ENCODE measurements around the gene MRAP. TPM values are rescaled to one million over a fixed set of nuclear protein-coding genes. Genes with fewer than 3 reads are reported as not detected.

Gene MRAP
- total RNA-seq, 1 donor from 2014 or later = not detected

GRCh38 chr21:32276671-32277070 lies 22.0 kb upstream of the MRAP start:
- Mint-ChIP-seq H3K4me3 (ENCODE audit: low read depth) (peak overlapping the region; percentile 41), H3K9me3 (no peaks in the 10 kb centered on the region), H3K27ac (no peak overlapping the region), H3K4me1 (ENCODE audit: low read depth) (peaks cover 25% of the 10 kb centered on the region), H3K27me3 (ENCODE audit: low read depth) (no peaks in the 10 kb centered on the region), H3K36me3 (ENCODE audit: low read depth) (peaks cover 19% of the 10 kb centered on the region)
- DNase-seq (ENCODE audit: low spot score) = no peak
- intact Hi-C loops (cut with micrococcal nuclease) = loop anchor here (5.0 to 10.0 kb wide), 3 partner anchors 136 to 612 kb away; partner anchors contain the start of genes EVA1C and SCAF4

DNA sequence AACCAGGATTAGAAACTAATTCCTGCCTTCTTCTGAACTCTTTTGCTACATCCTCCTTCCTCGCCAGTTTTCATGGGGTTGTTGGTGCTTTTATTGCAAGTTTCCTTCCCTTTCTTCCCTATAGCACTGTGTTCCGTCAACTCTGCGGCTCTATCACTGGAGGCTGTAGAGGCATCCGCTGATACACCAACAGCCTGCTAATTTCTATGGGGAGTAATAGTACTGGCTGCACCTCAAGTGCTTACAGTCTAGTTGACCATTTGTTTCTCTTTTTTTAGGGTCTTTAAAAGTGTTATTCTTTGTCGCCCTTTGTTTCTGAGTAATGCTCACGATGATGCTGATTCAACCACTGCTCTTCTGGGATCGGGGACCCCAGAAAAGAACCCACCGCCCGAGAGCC lies 20.6 kb upstream of the MRAP start:
- H3K9me3 Mint-ChIP-seq = no peaks in the 10 kb centered on the region
- peak overlapping the region; percentile 99 for H3K4me3 Mint-ChIP-seq (ENCODE audit: low read depth)
- H3K36me3 Mint-ChIP-seq (ENCODE audit: low read depth) = peaks cover 14% of the 10 kb centered on the region
- intact Hi-C loops (cut with micrococcal nuclease) = loop anchor here (2.0 to 10.0 kb wide), 4 partner anchors 115 to 613 kb away; partner anchors contain the start of genes EVA1C, SCAF4 and URB1
- peak overlapping the region; percentile 97 for H3K27ac Mint-ChIP-seq
- DNase-seq (ENCODE audit: low spot score) = no peak
- peaks cover 27% of the 10 kb centered on the region for H3K4me1 Mint-ChIP-seq (ENCODE audit: low read depth)
- no peaks in the 10 kb centered on the region for H3K27me3 Mint-ChIP-seq (ENCODE audit: low read depth)

- H3K27me3 Mint-ChIP-seq (ENCODE audit: low read depth) = no peaks in the 10 kb centered on the region
- H3K9me3 Mint-ChIP-seq = no peaks in the 10 kb centered on the region
- DNase-seq (ENCODE audit: low spot score) = peak; percentile 95
- peaks cover 27% of the 10 kb centered on the region for H3K4me1 Mint-ChIP-seq (ENCODE audit: low read depth)
- H3K4me3 Mint-ChIP-seq (ENCODE audit: low read depth) = peak within 1 kb of the TSS; percentile 99
- peaks cover 10% of the 10 kb centered on the region for H3K36me3 Mint-ChIP-seq (ENCODE audit: low read depth)
- H3K27ac Mint-ChIP-seq = peak within 1 kb of the TSS; percentile 97
- intact Hi-C loops (cut with micrococcal nuclease) = loop anchor here (2.0 to 10.0 kb wide), 4 partner anchors 114 to 614 kb away; partner anchors contain the start of genes EVA1C, SCAF4 and URB1
Measured at GRCh38 chr21:32278518-32279376, 19.9 kb upstream of the MRAP start, which contains the start of gene MIS18A. Gene MIS18A (minus strand): TSS chr21:32279049. CDS start chr21:32279014, 35 bp downstream.

DNA sequence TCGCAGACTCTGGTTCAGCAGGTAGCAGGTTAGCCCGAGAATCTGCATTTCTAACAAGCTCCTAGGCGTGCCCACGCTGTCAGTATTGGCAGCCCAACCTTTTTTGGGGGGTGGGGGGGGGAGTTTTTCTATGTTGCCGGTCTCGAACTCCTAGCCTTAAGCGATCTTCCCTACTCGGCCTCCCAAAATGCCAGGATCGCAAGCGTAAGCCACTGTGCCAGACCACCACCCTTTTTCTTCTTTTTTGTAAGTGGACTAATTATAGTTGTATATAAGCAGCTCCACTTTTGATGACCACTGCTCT lies 19.3 kb upstream of the MRAP start:
- intact Hi-C loops (cut with micrococcal nuclease) = loop anchor here (2.0 to 10.0 kb wide), 4 partner anchors 113 to 615 kb away; partner anchors contain the start of genes EVA1C, SCAF4 and URB1
- H3K4me1 Mint-ChIP-seq (ENCODE audit: low read depth) = peaks cover 27% of the 10 kb centered on the region
- H3K4me3 Mint-ChIP-seq (ENCODE audit: low read depth) = peak overlapping the region; percentile 99
- no peaks in the 10 kb centered on the region for H3K27me3 Mint-ChIP-seq (ENCODE audit: low read depth)
- no peaks in the 10 kb centered on the region for H3K9me3 Mint-ChIP-seq
- no peak for DNase-seq (ENCODE audit: low spot score)
- H3K36me3 Mint-ChIP-seq (ENCODE audit: low read depth) = peaks cover 10% of the 10 kb centered on the region
- H3K27ac Mint-ChIP-seq = peak overlapping the region; percentile 97

DNA sequence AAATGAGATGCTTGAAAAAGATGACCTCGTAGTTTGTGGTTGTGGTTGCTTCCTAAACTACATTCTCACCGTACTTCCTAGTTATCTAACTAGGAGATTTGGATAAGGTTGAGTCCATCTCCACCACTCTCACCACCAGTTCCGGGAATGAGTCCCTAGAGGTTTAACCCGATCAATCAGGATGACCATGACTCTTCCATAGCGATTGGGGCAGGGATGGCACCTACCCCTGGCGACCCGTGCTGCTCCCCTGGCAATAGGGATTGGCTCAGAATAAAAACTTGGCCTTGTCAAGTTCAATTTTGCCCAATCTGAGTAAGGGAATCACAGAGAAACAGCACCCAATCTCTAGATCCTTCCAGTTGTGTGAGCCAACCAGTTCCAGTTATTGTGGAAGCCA lies 17.1 kb upstream of the MRAP start:
- H3K27me3 Mint-ChIP-seq (ENCODE audit: low read depth) = no peaks in the 10 kb centered on the region
- peaks cover 3% of the 10 kb centered on the region for H3K36me3 Mint-ChIP-seq (ENCODE audit: low read depth)
- H3K9me3 Mint-ChIP-seq = no peaks in the 10 kb centered on the region
- intact Hi-C loops (cut with micrococcal nuclease) = no loop called here
- peaks cover 24% of the 10 kb centered on the region for H3K4me1 Mint-ChIP-seq (ENCODE audit: low read depth)
- H3K4me3 Mint-ChIP-seq (ENCODE audit: low read depth) = no peak overlapping the region
- H3K27ac Mint-ChIP-seq = no peak overlapping the region
- DNase-seq (ENCODE audit: low spot score) = no peak

GRCh38 chr21:32282992-32283391 lies 15.7 kb upstream of the MRAP start:
- no peaks in the 10 kb centered on the region for H3K9me3 Mint-ChIP-seq

GRCh38 chr21:32285476-32285875 lies 13.2 kb upstream of the MRAP start:
- H3K27ac Mint-ChIP-seq = no peak overlapping the region
- no peak overlapping the region for H3K4me3 Mint-ChIP-seq (ENCODE audit: low read depth)
- peaks cover 5% of the 10 kb centered on the region for H3K4me1 Mint-ChIP-seq (ENCODE audit: low read depth)
- no peaks in the 10 kb centered on the region for H3K9me3 Mint-ChIP-seq
- no peak for DNase-seq (ENCODE audit: low spot score)
- intact Hi-C loops (cut with micrococcal nuclease) = no loop called here
- no peaks in the 10 kb centered on the region for H3K27me3 Mint-ChIP-seq (ENCODE audit: low read depth)
- H3K36me3 Mint-ChIP-seq (ENCODE audit: low read depth) = no peaks in the 10 kb centered on the region

More at GRCh38 chr21:32282992-32283391, 15.7 kb upstream of the MRAP start:
- Mint-ChIP-seq H3K27me3 (ENCODE audit: low read depth) (no peaks in the 10 kb centered on the region), H3K27ac (no peak overlapping the region), H3K4me1 (ENCODE audit: low read depth) (peaks cover 20% of the 10 kb centered on the region), H3K36me3 (ENCODE audit: low read depth) (peaks cover 3% of the 10 kb centered on the region), H3K4me3 (ENCODE audit: low read depth) (no peak overlapping the region)
- intact Hi-C loops (cut with micrococcal nuclease) = no loop called here
- no peak for DNase-seq (ENCODE audit: low spot score)

GRCh38 chr21:32297449-32297848 lies 1.2 kb upstream of the MRAP start:
- no peaks in the 10 kb centered on the region for H3K4me1 Mint-ChIP-seq (ENCODE audit: low read depth)
- H3K9me3 Mint-ChIP-seq = no peaks in the 10 kb centered on the region
- intact Hi-C loops (cut with micrococcal nuclease) = no loop called here
- no peak overlapping the region for H3K27ac Mint-ChIP-seq
- no peak for DNase-seq (ENCODE audit: low spot score)
- no peak overlapping the region for H3K4me3 Mint-ChIP-seq (ENCODE audit: low read depth)
- H3K27me3 Mint-ChIP-seq (ENCODE audit: low read depth) = no peaks in the 10 kb centered on the region
- H3K36me3 Mint-ChIP-seq (ENCODE audit: low read depth) = peaks cover 4% of the 10 kb centered on the region

DNA sequence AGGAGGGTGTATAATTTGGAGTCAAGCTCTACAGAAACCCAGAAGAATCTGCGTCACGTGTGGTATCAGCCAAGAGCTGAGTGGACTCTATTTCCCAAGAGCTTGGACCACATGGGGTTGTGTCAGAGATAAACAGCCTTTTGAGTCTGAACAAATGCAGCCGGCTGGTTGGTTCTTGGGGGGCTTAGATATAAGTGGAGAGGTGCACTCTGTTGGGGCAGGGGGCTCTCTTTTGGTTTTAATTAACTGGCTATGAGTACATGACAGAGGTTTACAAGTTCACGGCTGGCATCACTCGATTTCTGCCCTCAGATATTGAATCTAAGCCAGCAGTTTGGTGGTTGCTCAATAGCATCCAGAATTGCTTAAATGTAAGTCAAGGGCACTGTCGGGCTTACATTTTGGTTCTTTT lies 501 bp upstream of the MRAP start:
- H3K36me3 Mint-ChIP-seq (ENCODE audit: low read depth) = peaks cover 4% of the 10 kb centered on the region
- no peak overlapping the region for H3K4me3 Mint-ChIP-seq (ENCODE audit: low read depth)
- no peaks in the 10 kb centered on the region for H3K9me3 Mint-ChIP-seq
- H3K4me1 Mint-ChIP-seq (ENCODE audit: low read depth) = no peaks in the 10 kb centered on the region
- H3K27ac Mint-ChIP-seq = no peak overlapping the region
- intact Hi-C loops (cut with micrococcal nuclease) = no loop called here
- H3K27me3 Mint-ChIP-seq (ENCODE audit: low read depth) = no peaks in the 10 kb centered on the region
- DNase-seq (ENCODE audit: low spot score) = no peak

DNA sequence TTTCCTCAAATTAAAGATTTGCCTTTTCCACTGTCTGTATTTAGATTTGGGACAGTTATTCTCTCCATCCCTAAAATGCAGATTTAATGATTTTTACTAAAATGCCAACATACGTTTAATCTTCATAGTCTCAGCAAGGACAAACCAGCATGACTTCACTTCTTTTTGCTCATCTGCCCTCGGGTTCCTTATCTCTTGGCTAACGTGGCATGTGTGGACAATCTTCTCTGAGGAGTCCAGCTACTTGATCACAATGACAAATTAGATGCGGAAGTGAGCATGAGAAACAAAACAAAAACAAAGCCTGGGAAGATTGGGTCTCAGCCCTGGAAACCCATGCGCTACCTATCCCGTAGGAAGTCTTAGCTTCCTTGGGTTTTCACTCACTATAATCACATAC lies 1.0 kb downstream of the MRAP start:
- Mint-ChIP-seq H3K27me3 (ENCODE audit: low read depth) (no peaks in the 10 kb centered on the region), H3K27ac (no peak overlapping the region), H3K4me1 (ENCODE audit: low read depth) (no peaks in the 10 kb centered on the region), H3K36me3 (ENCODE audit: low read depth) (peaks cover 4% of the 10 kb centered on the region), H3K9me3 (no peaks in the 10 kb centered on the region), H3K4me3 (ENCODE audit: low read depth) (no peak overlapping the region)
- intact Hi-C loops (cut with micrococcal nuclease) = no loop called here
- no peak for DNase-seq (ENCODE audit: low spot score)

DNA sequence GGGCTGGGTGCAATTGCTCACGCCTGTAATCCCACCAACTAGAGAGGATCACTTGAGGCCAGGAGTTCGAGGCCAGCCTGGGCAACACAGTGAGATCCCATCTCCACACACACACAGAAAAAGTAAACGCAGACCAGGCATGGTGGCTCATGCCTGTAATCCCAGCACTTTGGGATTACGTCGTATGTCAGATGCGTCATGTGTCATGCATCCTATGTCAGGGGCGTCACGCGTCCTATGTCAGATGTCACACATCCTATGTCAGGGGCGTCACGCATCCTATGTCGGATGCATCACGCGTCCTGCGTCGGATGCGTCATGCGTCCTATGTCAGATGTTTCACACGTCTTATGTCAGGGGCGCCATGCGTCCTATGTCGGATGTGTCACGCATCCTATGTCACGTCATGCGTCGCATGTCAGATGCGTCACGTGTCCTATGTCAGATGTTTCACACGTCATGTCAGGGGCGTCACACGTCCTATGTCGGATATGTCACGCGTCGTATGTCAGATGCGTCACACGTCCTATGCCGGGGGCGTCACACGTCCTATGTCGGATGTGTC lies 1.5 kb downstream of the MRAP start:
- no peak for DNase-seq (ENCODE audit: low spot score)
- intact Hi-C loops (cut with micrococcal nuclease) = no loop called here
- Mint-ChIP-seq H3K9me3 (no peaks in the 10 kb centered on the region), H3K27me3 (ENCODE audit: low read depth) (no peaks in the 10 kb centered on the region), H3K36me3 (ENCODE audit: low read depth) (peaks cover 4% of the 10 kb centered on the region), H3K27ac (no peak overlapping the region), H3K4me1 (ENCODE audit: low read depth) (no peaks in the 10 kb centered on the region), H3K4me3 (ENCODE audit: low read depth) (no peak overlapping the region)

DNA sequence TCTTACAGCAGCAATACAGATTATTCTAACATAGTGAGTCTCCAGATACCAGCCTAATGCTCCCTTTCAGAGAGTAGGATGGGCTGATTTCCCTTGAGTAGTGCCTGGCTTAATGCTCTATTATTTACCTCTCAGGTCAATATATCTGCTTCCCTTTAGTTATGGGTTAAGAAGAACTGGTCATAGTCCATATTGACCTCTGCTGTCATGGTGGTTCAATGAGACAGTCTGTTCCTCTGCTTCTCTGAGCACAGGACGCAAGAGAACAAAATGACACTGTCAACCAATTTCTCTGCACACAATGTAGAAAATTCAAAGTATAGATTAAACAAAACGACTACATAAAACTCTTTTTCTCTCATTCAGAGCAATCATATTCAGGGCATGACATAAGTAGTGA lies 2.9 kb downstream of the MRAP start:
- Mint-ChIP-seq H3K4me3 (ENCODE audit: low read depth) (no peak overlapping the region), H3K36me3 (ENCODE audit: low read depth) (peaks cover 7% of the 10 kb centered on the region), H3K27me3 (ENCODE audit: low read depth) (no peaks in the 10 kb centered on the region), H3K27ac (no peak overlapping the region), H3K4me1 (ENCODE audit: low read depth) (no peaks in the 10 kb centered on the region), H3K9me3 (no peaks in the 10 kb centered on the region)
- intact Hi-C loops (cut with micrococcal nuclease) = no loop called here
- DNase-seq (ENCODE audit: low spot score) = no peak

GRCh38 chr21:32302560-32302959 lies 3.9 kb downstream of the MRAP start:
- no peak for DNase-seq (ENCODE audit: low spot score)

More at GRCh38 chr21:32302560-32302959, 3.9 kb downstream of the MRAP start:
- no peaks in the 10 kb centered on the region for H3K27me3 Mint-ChIP-seq (ENCODE audit: low read depth)
- no peak overlapping the region for H3K27ac Mint-ChIP-seq
- H3K9me3 Mint-ChIP-seq = no peaks in the 10 kb centered on the region
- intact Hi-C loops (cut with micrococcal nuclease) = no loop called here
- H3K4me3 Mint-ChIP-seq (ENCODE audit: low read depth) = no peak overlapping the region
- peaks cover 8% of the 10 kb centered on the region for H3K36me3 Mint-ChIP-seq (ENCODE audit: low read depth)
- H3K4me1 Mint-ChIP-seq (ENCODE audit: low read depth) = no peaks in the 10 kb centered on the region
